Karpas-422 (cell line): ENCODE measurements around the gene SLC1A3. TPM values are rescaled to one million over a fixed set of nuclear protein-coding genes. Genes with fewer than 3 reads are reported as not detected.

Source experiments
- DNase-seq: peaks from one replicate; pipeline ENCODE4 v3.0.0-alpha.2; 2015
- H2AFZ ChIP-seq: fragments of 200-600 bp; sonication (generic); 2 replicates; pipeline ENCODE4 v1.6.1; 2014; ENCODE audit warnings: antibody characterized with exemption, low read length, mixed read lengths
- H3K27ac ChIP-seq: fragments of 200-600 bp; sonication (generic); 2 replicates; pipeline ENCODE4 v1.5.1; 2014; ENCODE audit warnings: mild to moderate bottlenecking, low read length, moderate library complexity
- H3K27me3 ChIP-seq: fragments of 200-600 bp; sonication (generic); 2 replicates; pipeline ENCODE4 v1.6.1; 2014; ENCODE audit warnings: low read length, mixed read lengths
- H3K36me3 ChIP-seq: fragments of 200-600 bp; sonication (generic); 2 replicates; pipeline ENCODE4 v1.6.1; 2014; ENCODE audit warnings: low read length, mixed read lengths; ENCODE audit not compliant: insufficient read depth
- H3K4me1 ChIP-seq: fragments of 200-600 bp; sonication (generic); 2 replicates; pipeline ENCODE4 v1.6.1; 2014; ENCODE audit warnings: mild to moderate bottlenecking, low read length, mixed read lengths
- H3K4me2 ChIP-seq: fragments of 200-600 bp; sonication (generic); 2 replicates; pipeline ENCODE4 v1.6.1; 2014; ENCODE audit warnings: low read length, low read depth, mild to moderate bottlenecking; ENCODE audit not compliant: poor library complexity, severe bottlenecking
- H3K4me3 ChIP-seq: fragments of 200-600 bp; sonication (generic); 2 replicates; pipeline ENCODE4 v1.5.1; 2014; ENCODE audit warnings: mild to moderate bottlenecking, antibody characterized with exemption, low read length, mixed read lengths
- H3K79me2 ChIP-seq: fragments of 200-600 bp; sonication (generic); 2 replicates; pipeline ENCODE4 v1.6.1; 2014; ENCODE audit warnings: mild to moderate bottlenecking, low read length, mixed read lengths
- H3K9ac ChIP-seq: fragments of 200-600 bp; sonication (generic); 2 replicates; pipeline ENCODE4 v1.6.0; 2014; ENCODE audit warnings: low read length
- H3K9me2 ChIP-seq: fragments of 200-600 bp; sonication (generic), shearing (Covaris generic); replicated peaks from 2 replicates; pipeline ENCODE4 v1.6.0; 2014; ENCODE audit warnings: mild to moderate bottlenecking, low read length, moderate library complexity; ENCODE audit not compliant: insufficient read depth
- H3K9me3 ChIP-seq: fragments of 300-700, 200-600 bp; sonication (generic); 2 replicates; pipeline ENCODE4 v1.6.1; 2014; ENCODE audit warnings: low read length, mixed read lengths
- H4K20me1 ChIP-seq: fragments of 200-600 bp; sonication (generic); 2 replicates; pipeline ENCODE4 v1.6.1; 2014; ENCODE audit warnings: mild to moderate bottlenecking, antibody characterized with exemption, low read length, low read depth; ENCODE audit not compliant: insufficient read depth
- total RNA-seq: library from RNA; depleted of rRNA; stranded (reverse); fragments of >200 nt; shearing (Covaris generic); gene quantifications from 2 replicates; pipeline ENCODE4 v1.2.3, GENCODE V29; 2014; ENCODE audit warnings: low replicate concordance

SLC1A3 gene
- total RNA-seq, 1 experiment from 2014 or later = not detected

GRCh38 chr5:36685631-36686288 lies 79.4 kb downstream of the SLC1A3 start:
- no peaks in the 10 kb centered on the region for H3K36me3 ChIP-seq
- H3K79me2 ChIP-seq = no peaks in the 10 kb centered on the region
- peaks cover 9% of the 10 kb centered on the region for H3K4me1 ChIP-seq
- no peak overlapping the region for H3K4me2 ChIP-seq
- no peaks in the 10 kb centered on the region for H3K9me3 ChIP-seq
- DNase-seq = no peak
- no peaks in the 10 kb centered on the region for H3K27me3 ChIP-seq
- no peak overlapping the region for H3K9ac ChIP-seq
- H3K4me3 ChIP-seq = no peak overlapping the region
- no peaks in the 10 kb centered on the region for H3K9me2 ChIP-seq
- no peaks in the 10 kb centered on the region for H4K20me1 ChIP-seq
- H2AFZ ChIP-seq = no peak overlapping the region
- H3K27ac ChIP-seq = no peak overlapping the region

GRCh38 chr5:36686881-36687280 lies 80.5 kb downstream of the SLC1A3 start:
- H3K4me2 ChIP-seq = no peak overlapping the region
- DNase-seq = no peak
- no peak overlapping the region for H3K27ac ChIP-seq
- H2AFZ ChIP-seq = no peak overlapping the region
- no peak overlapping the region for H3K9ac ChIP-seq
- no peaks in the 10 kb centered on the region for H3K79me2 ChIP-seq
- H3K9me2 ChIP-seq = no peaks in the 10 kb centered on the region
- H3K36me3 ChIP-seq = no peaks in the 10 kb centered on the region
- peaks cover 18% of the 10 kb centered on the region for H3K4me1 ChIP-seq
- H3K27me3 ChIP-seq = no peaks in the 10 kb centered on the region
- no peaks in the 10 kb centered on the region for H3K9me3 ChIP-seq
- H4K20me1 ChIP-seq = no peaks in the 10 kb centered on the region
- no peak overlapping the region for H3K4me3 ChIP-seq

- Histone ChIP-seq H3K27me3 (no peaks in the 10 kb centered on the region), H3K4me3 (no peak overlapping the region), H2AFZ (no peak overlapping the region), H3K79me2 (no peaks in the 10 kb centered on the region), H3K36me3 (no peaks in the 10 kb centered on the region), H4K20me1 (no peaks in the 10 kb centered on the region), H3K9me2 (no peaks in the 10 kb centered on the region), H3K4me2 (no peak overlapping the region), H3K4me1 (peaks cover 18% of the 10 kb centered on the region), H3K9me3 (no peaks in the 10 kb centered on the region), H3K9ac (no peak overlapping the region), H3K27ac (no peak overlapping the region)
- DNase-seq = peak; percentile 74
Observed at GRCh38 chr5:36688722-36689121, 82.3 kb downstream of the SLC1A3 start.

- no peaks in the 10 kb centered on the region for H4K20me1 ChIP-seq
- no peaks in the 10 kb centered on the region for H3K27me3 ChIP-seq
- H3K4me2 ChIP-seq = no peak overlapping the region
- no peaks in the 10 kb centered on the region for H3K9me2 ChIP-seq
- no peaks in the 10 kb centered on the region for H3K36me3 ChIP-seq
- no peak overlapping the region for H2AFZ ChIP-seq
- H3K9me3 ChIP-seq = no peaks in the 10 kb centered on the region
- no peak overlapping the region for H3K4me3 ChIP-seq
- DNase-seq = no peak
- peaks cover 18% of the 10 kb centered on the region for H3K4me1 ChIP-seq
- H3K9ac ChIP-seq = no peak overlapping the region
- no peaks in the 10 kb centered on the region for H3K79me2 ChIP-seq
- H3K27ac ChIP-seq = no peak overlapping the region
Observed at GRCh38 chr5:36689225-36689624, 82.8 kb downstream of the SLC1A3 start.

- Histone ChIP-seq H3K27me3 (no peaks in the 10 kb centered on the region), H3K36me3 (no peaks in the 10 kb centered on the region), H3K4me2 (peak overlapping the region; percentile 62), H4K20me1 (no peaks in the 10 kb centered on the region), H3K9ac (peak overlapping the region; percentile 50), H3K4me1 (peaks cover 18% of the 10 kb centered on the region), H3K9me2 (no peaks in the 10 kb centered on the region), H3K27ac (no peak overlapping the region), H3K9me3 (no peaks in the 10 kb centered on the region), H3K4me3 (peak overlapping the region; percentile 58; the same call in 1 of the 2 replicates), H3K79me2 (no peaks in the 10 kb centered on the region), H2AFZ (peak overlapping the region; percentile 69)
- DNase-seq = peak; percentile 88
Observed at GRCh38 chr5:36690041-36690961, 83.9 kb downstream of the SLC1A3 start.

- no peak for DNase-seq
- H3K36me3 ChIP-seq = no peaks in the 10 kb centered on the region
- no peaks in the 10 kb centered on the region for H3K9me3 ChIP-seq
- no peaks in the 10 kb centered on the region for H3K9me2 ChIP-seq
- no peaks in the 10 kb centered on the region for H4K20me1 ChIP-seq
- peaks cover 18% of the 10 kb centered on the region for H3K4me1 ChIP-seq
- H3K4me2 ChIP-seq = no peak overlapping the region
- no peak overlapping the region for H3K9ac ChIP-seq
- H2AFZ ChIP-seq = no peak overlapping the region
- no peak overlapping the region for H3K4me3 ChIP-seq
- H3K27ac ChIP-seq = no peak overlapping the region
- no peaks in the 10 kb centered on the region for H3K27me3 ChIP-seq
- H3K79me2 ChIP-seq = no peaks in the 10 kb centered on the region
Observed at GRCh38 chr5:36691226-36691625, 84.8 kb downstream of the SLC1A3 start.

- no peaks in the 10 kb centered on the region for H3K36me3 ChIP-seq
- H3K9ac ChIP-seq = no peak overlapping the region
- no peaks in the 10 kb centered on the region for H4K20me1 ChIP-seq
- DNase-seq = no peak
- no peaks in the 10 kb centered on the region for H3K79me2 ChIP-seq
- H3K4me3 ChIP-seq = no peak overlapping the region
- H3K9me2 ChIP-seq = no peaks in the 10 kb centered on the region
- no peaks in the 10 kb centered on the region for H3K27me3 ChIP-seq
- peaks cover 18% of the 10 kb centered on the region for H3K4me1 ChIP-seq
- H3K4me2 ChIP-seq = no peak overlapping the region
- no peak overlapping the region for H3K27ac ChIP-seq
- H2AFZ ChIP-seq = no peak overlapping the region
- H3K9me3 ChIP-seq = no peaks in the 10 kb centered on the region
Observed at GRCh38 chr5:36691696-36692371, 85.4 kb downstream of the SLC1A3 start.
